OCI-LY3 (cell line): ENCODE results near the gene PCBP3.

ENCODE experiments used
- CTCF ChIP-seq: fragments of 200-600, 300-600 bp; sonication (generic); IDR thresholded peaks from 2 replicates; pipeline ENCODE4 v1.5.1; 2014; ENCODE audit warnings: antibody characterized with exemption, low read length, low read depth
- EZH2phosphoT487 ChIP-seq: fragments of 200-600 bp; shearing (Covaris generic); IDR thresholded peaks from 2 replicates; pipeline ENCODE4 v1.6.1; 2018; ENCODE audit warnings: antibody characterized with exemption, mixed run types, low read depth

- TF ChIP-seq CTCF (no peak), EZH2phosphoT487 (no peak)
Measured at GRCh38 chr21:45799765-45800338, 156.3 kb downstream of the PCBP3 start.
